Urothelium cell line (cell line): ENCODE measurements around the gene CBS.
"Not testable (repeated sequence)": the region's sequence is repeated elsewhere in the genome, so short reads cannot be mapped to it uniquely, and the experiment has no call there.

ENCODE experiments used
- DNase-seq: peaks from one replicate; pipeline ENCODE4 v3.0.0; 2011; ENCODE audit warnings: low spot score, mixed read lengths
- FAIRE-seq: peaks from 2 replicates; lab custom pipeline; 2011; peaks lifted over from hg19 to GRCh38; lab: Jason Lieb, UNC

The CBS gene

GRCh38 chr21:43075170-43076022, at the start of gene CBS:
Gene CBS, minus strand, starts transcription at chr21:43075835. Its CDS starts 3,642 bp downstream, at chr21:43072193.
- DNase-seq, result not testable (repeated sequence)
- FAIRE-seq, result peak; percentile 40

GRCh38 chr21:43115956-43116355, 40.3 kb upstream of the CBS start:
- not testable (repeated sequence) for FAIRE-seq, DNase-seq

- DNase-seq, FAIRE-seq: not testable (repeated sequence)
Measured at GRCh38 chr21:43114483-43114882, 38.8 kb upstream of the CBS start.

- FAIRE-seq, DNase-seq: not testable (repeated sequence)
Measured at GRCh38 chr21:43109006-43109405, 33.4 kb upstream of the CBS start.

- not testable (repeated sequence) for FAIRE-seq, DNase-seq
Measured at GRCh38 chr21:43108177-43108576, 32.5 kb upstream of the CBS start.

GRCh38 chr21:43107794-43108137, 32.1 kb upstream of the CBS start:
- not testable (repeated sequence) for FAIRE-seq, DNase-seq

- not testable (repeated sequence) for DNase-seq
- FAIRE-seq, result peak; percentile 92
Measured at GRCh38 chr21:43106965-43107793, 31.5 kb upstream of the CBS start, which contains the start of gene U2AF1. Gene U2AF1, minus strand, starts transcription at chr21:43107570. Its CDS starts 76 bp downstream, at chr21:43107494.

- not testable (repeated sequence) for DNase-seq, FAIRE-seq
Measured at GRCh38 chr21:43104642-43105041, 29.0 kb upstream of the CBS start.

GRCh38 chr21:43102281-43102680, 26.6 kb upstream of the CBS start:
- FAIRE-seq, DNase-seq: not testable (repeated sequence)

- not testable (repeated sequence) for FAIRE-seq, DNase-seq
Measured at GRCh38 chr21:43101676-43102075, 26.0 kb upstream of the CBS start.

GRCh38 chr21:43101000-43101399, 25.4 kb upstream of the CBS start:
- FAIRE-seq, DNase-seq: not testable (repeated sequence)

GRCh38 chr21:43091979-43092614, 16.5 kb upstream of the CBS start:
- not testable (repeated sequence) for DNase-seq, FAIRE-seq

- not testable (repeated sequence) for FAIRE-seq, DNase-seq
Measured at GRCh38 chr21:43090947-43091346, 15.3 kb upstream of the CBS start.

- not testable (repeated sequence) for FAIRE-seq, DNase-seq
Measured at GRCh38 chr21:43089463-43089862, 13.8 kb upstream of the CBS start.

- FAIRE-seq, DNase-seq: not testable (repeated sequence)
Measured at GRCh38 chr21:43082587-43083300, 7.1 kb upstream of the CBS start.

GRCh38 chr21:43076643-43077042, 1.0 kb upstream of the CBS start:
- not testable (repeated sequence) for DNase-seq, FAIRE-seq

- DNase-seq, FAIRE-seq: not testable (repeated sequence)
Measured at GRCh38 chr21:43076023-43076637, 495 bp upstream of the CBS start.

- not testable (repeated sequence) for FAIRE-seq, DNase-seq
Measured at GRCh38 chr21:43074401-43075169, 1.1 kb downstream of the CBS start.

- not testable (repeated sequence) for FAIRE-seq, DNase-seq
Measured at GRCh38 chr21:43072742-43073141, 2.9 kb downstream of the CBS start.
